H1 (cell line): ENCODE measurements around the gene CUX1.

ENCODE experiments used
- CBX5 ChIP-seq: fragments of 300-800, 300-1000 bp; sonication (generic); IDR thresholded peaks from 2 replicates; pipeline ENCODE4 v1.7.1; 2016; ENCODE audit warnings: antibody characterized with exemption, low read length, low read depth
- EZH2 ChIP-seq: fragments of 200-600 bp; sonication (generic); IDR thresholded peaks from 2 replicates; pipeline ENCODE4 v1.7.1; 2012; ENCODE audit warnings: low read depth, mild to moderate bottlenecking, moderate library complexity, low read length, inconsistent platforms; ENCODE audit not compliant: severe bottlenecking
- HDAC6 ChIP-seq: IDR thresholded peaks from one replicate; pipeline ENCODE4 v1.7.1; 2012; ENCODE audit warnings: low read depth, mild to moderate bottlenecking, inconsistent platforms, low read length, moderate library complexity
- JUND ChIP-seq: IDR thresholded peaks from 2 replicates; pipeline ENCODE4 v1.6.1; 2011; ENCODE audit warnings: mild to moderate bottlenecking, improper control_type of control experiment, low read length
- KDM1A ChIP-seq: fragments of 200-600, 300-600 bp; sonication (generic); IDR thresholded peaks from 2 replicates; pipeline ENCODE4 v1.7.1; 2016; ENCODE audit warnings: mild to moderate bottlenecking, low read length, borderline replicate concordance
- RAD21 ChIP-seq, 2 experiments: IDR thresholded peaks in 1 of 2; conservative IDR thresholded peaks in 1 of 2; 2 replicates each; pipeline ENCODE4 v1.6.1; 2011; ENCODE audit warnings: low read depth in 2 of 2, low read length in 2 of 2, improper control_type of control experiment in 1 of 2, inconsistent platforms in 1 of 2, mild to moderate bottlenecking in 1 of 2, moderate library complexity in 1 of 2
- TF ChIP-seq, protein P1 (sequence below), 3 experiments: IDR thresholded peaks; 1 replicate in 2 of 3; 2 replicates in 1 of 3; pipeline versions ENCODE4 v1.5.1 to v1.6.1; 2011; ENCODE audit warnings: low read length in 3 of 3, mild to moderate bottlenecking in 3 of 3, inconsistent platforms in 2 of 3, low read depth in 1 of 3, moderate library complexity in 1 of 3; ENCODE audit not compliant: insufficient read depth in 1 of 3; ENCODE audit errors: control extremely low read depth in 1 of 3

DNA sequence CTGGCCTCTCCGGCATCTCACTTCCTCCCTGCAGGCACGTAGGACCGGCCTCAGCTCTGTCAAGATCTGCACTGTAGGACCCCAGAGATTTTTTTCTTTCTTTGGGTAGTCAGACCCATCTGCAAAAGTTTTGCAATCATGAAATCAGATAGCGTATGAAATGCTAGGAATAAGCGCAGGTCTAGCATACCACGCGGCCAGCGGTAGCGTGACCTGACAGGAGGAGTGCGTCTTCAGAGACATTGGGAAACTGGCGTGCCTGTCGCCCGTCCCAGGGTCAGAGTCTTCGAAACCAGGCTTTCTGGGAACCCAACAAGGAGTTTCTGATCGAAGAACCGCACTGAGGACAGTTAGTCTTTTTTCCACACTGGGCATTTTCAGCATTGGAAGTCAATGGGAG is 368.4 kb downstream of the CUX1 start:
- TF ChIP-seq CBX5 (no peak), HDAC6 (no peak), EZH2 (no peak), JUND (no peak), RAD21 (IDR thresholded peaks at IDR 0.05 in 1 of 2, conservative IDR thresholded peaks at IDR 0.05 in 1 of 2; ENCODE audit: low read depth in 2 of 2, low read length in 2 of 2) (no peak), KDM1A (no peak)
- TF ChIP-seq, protein P1, sequence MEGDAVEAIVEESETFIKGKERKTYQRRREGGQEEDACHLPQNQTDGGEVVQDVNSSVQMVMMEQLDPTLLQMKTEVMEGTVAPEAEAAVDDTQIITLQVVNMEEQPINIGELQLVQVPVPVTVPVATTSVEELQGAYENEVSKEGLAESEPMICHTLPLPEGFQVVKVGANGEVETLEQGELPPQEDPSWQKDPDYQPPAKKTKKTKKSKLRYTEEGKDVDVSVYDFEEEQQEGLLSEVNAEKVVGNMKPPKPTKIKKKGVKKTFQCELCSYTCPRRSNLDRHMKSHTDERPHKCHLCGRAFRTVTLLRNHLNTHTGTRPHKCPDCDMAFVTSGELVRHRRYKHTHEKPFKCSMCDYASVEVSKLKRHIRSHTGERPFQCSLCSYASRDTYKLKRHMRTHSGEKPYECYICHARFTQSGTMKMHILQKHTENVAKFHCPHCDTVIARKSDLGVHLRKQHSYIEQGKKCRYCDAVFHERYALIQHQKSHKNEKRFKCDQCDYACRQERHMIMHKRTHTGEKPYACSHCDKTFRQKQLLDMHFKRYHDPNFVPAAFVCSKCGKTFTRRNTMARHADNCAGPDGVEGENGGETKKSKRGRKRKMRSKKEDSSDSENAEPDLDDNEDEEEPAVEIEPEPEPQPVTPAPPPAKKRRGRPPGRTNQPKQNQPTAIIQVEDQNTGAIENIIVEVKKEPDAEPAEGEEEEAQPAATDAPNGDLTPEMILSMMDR (IDR thresholded peaks at IDR 0.05; ENCODE audit: control extremely low read depth in 1 of 3, insufficient read depth in 1 of 3, low read depth in 1 of 3, low read length in 3 of 3) = no peak
